Activated naive CD4-positive, alpha-beta T cell treated with anti-CD3 and anti-CD28 coated beads, Interleukin-2, amount 10 ng/mL, durations not matched to agents 7 days and 5 days (primary cell): ENCODE measurements around the gene NUDT10.
"Not testable (repeated sequence)": the region's sequence is repeated elsewhere in the genome, so short reads cannot be mapped to it uniquely, and the experiment has no call there.

Source experiments
- CTCF ChIA-PET: fragments of 350-600 bp; sonication (Branson Sonifier 250); formaldehyde crosslinking; loops from one replicate; lab custom pipeline; 2021; ENCODE audit warnings: antibody characterized with exemption; lab: Charles Lee
- DNase-seq: peaks from one replicate; pipeline ENCODE4 v3.0.0-alpha.2; 2020
- H3K27ac Mint-ChIP-seq: one replicate; pipeline ENCODE4 v1.8.0; 2021; ENCODE audit warnings: mild to moderate bottlenecking, moderate library complexity, mixed read lengths
- H3K27me3 Mint-ChIP-seq: one replicate; pipeline ENCODE4 v1.8.0; 2021; ENCODE audit warnings: mild to moderate bottlenecking, mixed read lengths
- H3K36me3 Mint-ChIP-seq: one replicate; pipeline ENCODE4 v1.8.0; 2021; ENCODE audit warnings: mixed read lengths
- H3K4me1 Mint-ChIP-seq: one replicate; pipeline ENCODE4 v1.8.0; 2021; ENCODE audit warnings: mixed read lengths
- H3K4me3 Mint-ChIP-seq: one replicate; pipeline ENCODE4 v1.8.0; 2021; ENCODE audit warnings: mild to moderate bottlenecking, moderate library complexity, mixed read lengths
- H3K9me3 Mint-ChIP-seq: one replicate; pipeline ENCODE4 v1.8.0; 2021; ENCODE audit warnings: mixed read lengths

Gene NUDT10

DNA sequence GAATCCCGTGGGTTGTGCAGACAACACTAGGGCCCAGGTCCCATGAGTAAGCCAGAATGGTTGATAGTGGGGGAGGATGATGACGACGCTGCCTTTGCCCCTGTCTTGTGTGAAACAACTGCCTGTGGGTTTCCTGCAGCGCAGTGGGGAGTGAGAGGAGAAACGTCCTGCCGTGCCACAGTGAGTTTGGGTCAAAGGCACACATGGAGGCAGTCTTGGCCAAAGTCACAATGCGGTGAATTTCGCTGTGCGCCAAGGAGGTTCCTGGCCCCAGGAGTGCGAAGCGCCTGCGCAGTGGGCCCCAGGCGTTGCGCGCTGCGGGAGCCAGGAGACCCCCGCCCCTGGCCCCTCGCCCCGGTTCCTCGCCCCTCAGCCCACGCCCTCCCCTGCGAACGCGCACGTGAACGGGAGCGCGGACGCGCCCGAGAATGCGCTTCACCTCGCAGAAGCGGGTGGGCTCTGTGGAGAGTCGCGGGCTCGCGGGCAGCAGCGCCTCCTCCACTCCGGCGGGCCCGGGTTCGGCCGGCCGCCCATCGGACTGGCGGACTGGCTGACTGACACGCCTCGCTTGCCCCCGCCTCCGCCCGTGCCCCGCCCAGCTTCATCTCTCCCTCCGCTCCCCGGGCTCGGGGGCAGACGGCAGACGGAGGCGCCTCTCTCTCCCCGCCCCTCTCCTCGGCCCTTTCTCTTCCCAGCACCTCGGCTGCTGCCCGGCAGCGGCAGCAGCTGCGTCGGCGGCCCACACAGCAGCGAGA, at the start of gene NUDT10:
Gene NUDT10 (plus strand): TSS at position 635 of the 755 bp plus-strand sequence. CDS start 144 bp downstream, outside the sequence.
- Mint-ChIP-seq H3K4me1 (peaks cover 2% of the 10 kb centered on the region), H3K4me3 (peak within 1 kb of the TSS; percentile 77), H3K36me3 (no peaks in the 10 kb centered on the region), H3K9me3 (no peaks in the 10 kb centered on the region), H3K27me3 (peaks cover 4% of the 10 kb centered on the region), H3K27ac (peak within 1 kb of the TSS; percentile 63)
- CTCF ChIA-PET, result no interaction called here
- peak; percentile 55 for DNase-seq

DNA sequence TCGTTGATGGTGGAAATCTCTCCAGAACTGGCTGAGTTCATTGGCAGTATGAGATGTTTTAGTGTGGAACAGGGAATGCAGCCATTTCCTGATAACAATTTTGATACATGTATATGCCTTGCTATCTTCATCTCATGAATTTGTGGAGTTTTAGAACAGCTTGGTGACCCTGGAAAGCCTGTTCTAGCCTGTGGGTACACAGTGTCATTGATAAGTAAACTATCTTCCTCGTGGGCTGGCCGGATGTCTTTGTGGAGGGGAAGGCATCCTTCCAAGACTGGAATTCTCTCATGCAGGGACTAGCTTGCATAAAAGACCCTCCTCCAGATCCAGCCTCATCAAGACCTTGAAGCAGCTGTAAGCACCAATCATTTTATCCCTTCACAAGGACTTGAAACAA, 40.2 kb upstream of the NUDT10 start:
- Mint-ChIP-seq H3K27ac (no peak overlapping the region), H3K27me3 (no peaks in the 10 kb centered on the region), H3K9me3 (no peaks in the 10 kb centered on the region), H3K36me3 (no peaks in the 10 kb centered on the region), H3K4me3 (no peak overlapping the region), H3K4me1 (no peaks in the 10 kb centered on the region)
- no peak for DNase-seq
- CTCF ChIA-PET, result no interaction called here

DNA sequence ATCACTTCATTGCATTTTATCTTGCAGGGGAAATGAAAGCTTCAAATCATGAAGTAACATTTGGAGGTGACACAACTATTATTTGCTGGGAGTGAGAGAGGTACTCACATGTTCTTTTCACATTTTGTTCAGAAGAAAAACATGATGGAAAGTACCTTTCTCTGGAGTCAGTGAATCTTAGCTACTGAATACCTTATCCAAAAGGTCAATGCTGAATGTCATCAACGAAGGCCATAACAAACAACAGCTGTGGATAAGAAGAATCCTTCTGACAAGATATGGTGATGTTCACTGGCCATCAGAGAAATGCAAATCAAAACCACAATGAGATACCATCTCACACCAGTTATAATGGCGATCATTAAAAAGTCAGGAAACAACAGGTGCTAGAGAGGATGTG, 36.5 kb upstream of the NUDT10 start:
- H3K4me1 Mint-ChIP-seq, result no peaks in the 10 kb centered on the region
- no peaks in the 10 kb centered on the region for H3K9me3 Mint-ChIP-seq
- CTCF ChIA-PET, result no interaction called here
- DNase-seq, result no peak
- no peaks in the 10 kb centered on the region for H3K27me3 Mint-ChIP-seq
- no peak overlapping the region for H3K27ac Mint-ChIP-seq
- H3K36me3 Mint-ChIP-seq, result no peaks in the 10 kb centered on the region
- H3K4me3 Mint-ChIP-seq, result no peak overlapping the region

DNA sequence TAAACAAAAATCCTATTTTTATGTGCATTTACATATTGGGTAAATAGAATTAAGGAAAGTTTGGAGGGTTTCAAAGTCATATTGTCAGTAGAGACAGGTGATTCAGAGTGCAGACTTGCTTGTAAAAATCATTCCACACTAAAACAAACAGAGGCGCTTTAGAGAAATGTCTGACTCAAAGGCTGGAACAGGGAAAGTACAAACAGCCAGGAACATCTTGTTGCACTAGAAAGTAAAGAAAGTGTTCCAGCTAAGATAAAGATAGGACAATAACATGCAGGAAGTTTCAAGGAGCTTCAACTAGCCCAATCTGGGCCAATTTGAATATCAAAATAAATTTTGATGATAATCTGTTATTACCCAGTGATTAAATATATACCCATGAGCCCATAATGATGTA, 16.4 kb upstream of the NUDT10 start:
- no peak for DNase-seq
- no peaks in the 10 kb centered on the region for H3K27me3 Mint-ChIP-seq
- H3K4me3 Mint-ChIP-seq, result no peak overlapping the region
- no peaks in the 10 kb centered on the region for H3K4me1 Mint-ChIP-seq
- H3K27ac Mint-ChIP-seq, result no peak overlapping the region
- CTCF ChIA-PET, result no interaction called here
- no peaks in the 10 kb centered on the region for H3K36me3 Mint-ChIP-seq
- H3K9me3 Mint-ChIP-seq, result no peaks in the 10 kb centered on the region

DNA sequence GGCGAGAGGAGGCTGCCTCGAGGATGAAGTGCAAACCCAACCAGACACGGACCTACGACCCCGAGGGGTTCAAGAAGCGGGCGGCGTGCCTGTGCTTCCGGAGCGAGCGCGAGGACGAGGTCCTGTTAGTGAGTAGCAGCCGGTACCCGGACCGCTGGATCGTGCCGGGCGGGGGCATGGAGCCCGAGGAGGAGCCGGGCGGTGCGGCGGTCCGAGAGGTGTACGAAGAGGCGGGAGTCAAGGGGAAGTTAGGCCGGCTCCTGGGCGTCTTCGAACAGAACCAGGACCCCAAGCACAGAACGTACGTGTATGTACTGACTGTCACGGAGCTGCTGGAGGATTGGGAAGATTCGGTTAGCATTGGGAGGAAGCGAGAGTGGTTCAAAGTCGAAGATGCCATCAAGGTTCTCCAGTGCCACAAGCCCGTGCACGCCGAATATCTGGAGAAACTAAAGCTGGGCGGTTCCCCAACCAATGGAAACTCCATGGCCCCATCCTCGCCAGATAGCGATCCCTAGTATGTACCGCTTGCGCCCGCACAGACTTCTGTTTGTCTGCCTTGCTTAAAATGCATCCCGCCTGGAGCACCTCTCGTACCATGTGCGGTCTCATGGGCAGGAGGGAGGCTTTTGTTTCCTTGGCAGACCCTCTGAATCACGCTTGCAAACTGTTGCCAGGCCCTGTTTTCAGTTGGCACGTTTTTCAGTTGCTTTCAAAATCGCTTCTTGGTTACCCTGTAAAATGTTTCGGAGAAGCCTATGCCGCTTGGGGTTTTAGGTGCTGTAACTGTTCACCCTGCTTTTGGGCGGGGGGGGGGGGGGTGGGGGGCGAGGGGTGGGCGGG, 542 bp downstream of the NUDT10 start:
- H3K36me3 Mint-ChIP-seq, DNase-seq, H3K27ac Mint-ChIP-seq, CTCF ChIA-PET, H3K27me3 Mint-ChIP-seq, H3K4me1 Mint-ChIP-seq, H3K9me3 Mint-ChIP-seq: not testable (repeated sequence)
- H3K4me3 Mint-ChIP-seq, result peak overlapping the region; percentile 77

DNA sequence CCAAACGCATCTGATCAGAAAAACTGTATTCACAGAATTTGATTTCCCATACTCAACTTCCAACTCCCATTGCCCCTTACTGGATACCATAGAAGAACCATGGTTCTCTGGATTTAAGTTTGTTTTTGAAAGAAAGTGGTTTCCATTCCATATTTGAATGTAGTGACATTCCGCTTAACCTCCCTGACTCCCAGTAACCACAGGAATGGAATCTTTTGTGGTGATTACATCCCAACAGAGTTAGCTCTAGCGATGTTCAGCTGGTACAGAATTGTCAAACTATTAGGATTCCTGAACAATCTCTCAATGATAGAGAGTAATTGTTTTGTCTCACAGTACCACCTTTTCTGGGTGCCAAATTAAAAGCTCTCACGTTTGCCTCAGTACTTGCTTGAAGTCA, 1.7 kb downstream of the NUDT10 start:
- CTCF ChIA-PET, result no interaction called here
- Mint-ChIP-seq H3K27me3 (peaks cover 4% of the 10 kb centered on the region), H3K9me3 (no peaks in the 10 kb centered on the region), H3K4me3 (no peak overlapping the region), H3K4me1 (peaks cover 2% of the 10 kb centered on the region), H3K27ac (no peak overlapping the region), H3K36me3 (no peaks in the 10 kb centered on the region)
- no peak for DNase-seq

DNA sequence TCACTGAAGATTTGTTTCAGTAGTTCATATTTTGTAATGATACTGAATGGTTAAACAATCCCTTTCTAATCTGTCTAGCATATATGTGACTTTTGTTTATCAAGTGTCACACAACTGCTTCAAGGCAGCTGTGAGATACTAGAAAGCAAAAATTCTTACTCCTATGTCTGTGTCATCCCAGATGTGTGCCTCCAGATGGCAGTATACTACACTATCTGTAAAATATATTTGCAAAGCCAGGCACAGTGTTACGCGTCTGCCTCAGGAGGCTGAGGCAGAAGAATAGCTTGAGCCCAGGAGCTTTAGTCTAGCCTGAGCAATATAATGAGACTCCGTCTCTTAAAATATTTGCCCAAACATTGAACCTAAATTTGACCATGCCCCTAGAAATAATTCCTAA, 4.0 kb downstream of the NUDT10 start:
- H3K9me3 Mint-ChIP-seq, result no peaks in the 10 kb centered on the region
- peaks cover 4% of the 10 kb centered on the region for H3K27me3 Mint-ChIP-seq
- H3K4me3 Mint-ChIP-seq, result no peak overlapping the region
- CTCF ChIA-PET, result interaction anchor here (0.9 to 3.2 kb wide), 8 partner anchors 9 to 124 kb away, joined by 3 to 42 read pairs (median 4); no protein-coding TSS in a partner anchor
- no peak overlapping the region for H3K27ac Mint-ChIP-seq
- H3K4me1 Mint-ChIP-seq, result peaks cover 2% of the 10 kb centered on the region
- no peaks in the 10 kb centered on the region for H3K36me3 Mint-ChIP-seq
- DNase-seq, result peak; percentile 32

DNA sequence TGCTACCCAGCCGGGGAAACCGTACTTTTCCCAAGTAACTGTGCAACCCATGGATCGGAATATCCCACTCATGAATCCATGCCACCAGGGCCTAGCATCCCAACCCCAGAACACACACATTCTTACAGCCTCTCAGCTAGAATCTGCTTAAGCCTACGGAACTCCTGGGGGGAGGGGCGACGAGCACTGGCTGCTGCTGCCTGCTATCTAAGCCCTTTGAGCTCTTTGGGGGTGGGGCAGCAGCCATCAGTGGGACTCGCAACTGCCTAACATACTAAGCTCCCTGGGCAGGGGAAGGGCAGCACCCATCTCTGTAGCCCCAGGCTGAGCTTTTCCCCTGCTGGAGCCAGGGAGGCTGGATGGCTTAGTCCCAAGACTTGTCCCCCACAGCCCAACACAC, 28.6 kb downstream of the NUDT10 start:
- no peak for DNase-seq
- Mint-ChIP-seq H3K27me3 (no peaks in the 10 kb centered on the region), H3K36me3 (no peaks in the 10 kb centered on the region), H3K4me1 (no peaks in the 10 kb centered on the region), H3K27ac (no peak overlapping the region), H3K9me3 (peaks cover 9% of the 10 kb centered on the region), H3K4me3 (no peak overlapping the region)
- CTCF ChIA-PET, result no interaction called here

DNA sequence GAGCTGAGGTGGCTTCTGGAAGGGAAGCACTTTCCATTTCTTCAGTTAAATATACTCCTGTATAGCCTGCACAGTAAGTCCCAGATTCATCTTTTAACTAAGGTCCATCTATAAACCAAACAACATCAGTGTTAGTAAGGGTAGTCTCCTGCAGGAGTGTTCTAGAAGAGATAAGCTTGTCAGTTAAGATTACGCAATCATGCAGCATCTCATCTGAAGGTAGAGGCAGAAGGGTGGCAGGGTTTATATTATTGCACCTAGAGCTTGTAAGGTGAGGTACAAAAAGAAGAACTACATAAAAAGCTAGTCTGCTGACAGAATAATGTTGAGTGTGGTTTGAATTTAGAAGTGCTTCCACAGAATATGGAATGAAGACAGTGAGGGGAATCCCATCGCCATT, 44.0 kb downstream of the NUDT10 start:
- no peak overlapping the region for H3K4me3 Mint-ChIP-seq
- CTCF ChIA-PET, result no interaction called here
- H3K36me3 Mint-ChIP-seq, result no peaks in the 10 kb centered on the region
- H3K27me3 Mint-ChIP-seq, result no peaks in the 10 kb centered on the region
- H3K9me3 Mint-ChIP-seq, result no peaks in the 10 kb centered on the region
- DNase-seq, result no peak
- no peak overlapping the region for H3K27ac Mint-ChIP-seq
- H3K4me1 Mint-ChIP-seq, result no peaks in the 10 kb centered on the region
